ENCODE results near the gene MTHFR. TPM values are rescaled to one million over a fixed set of nuclear protein-coding genes. Genes with fewer than 3 reads are reported as not detected.

Gene MTHFR
- total RNA-seq, 1 donor from 2014 or later: 18.1 TPM

GRCh38 chr1:11789126-11790067 is 16.4 kb downstream of the MTHFR start:
- Mint-ChIP-seq H3K4me1 (ENCODE audit: low read depth) (no peaks in the 10 kb centered on the region), H3K27ac (no peak overlapping the region), H3K36me3 (ENCODE audit: low read depth) (peaks cover 17% of the 10 kb centered on the region), H3K4me3 (no peak overlapping the region), H3K9me3 (no peaks in the 10 kb centered on the region), H3K27me3 (ENCODE audit: insufficient read depth) (no peaks in the 10 kb centered on the region)
- DNase-seq (ENCODE audit: low spot score): no peak
- intact Hi-C loops (cut with micrococcal nuclease): no loop called here

GRCh38 chr1:11788549-11789053 is 17.2 kb downstream of the MTHFR start:
- Mint-ChIP-seq H3K36me3 (ENCODE audit: low read depth) (peaks cover 15% of the 10 kb centered on the region), H3K27ac (no peak overlapping the region), H3K27me3 (ENCODE audit: insufficient read depth) (no peaks in the 10 kb centered on the region), H3K4me1 (ENCODE audit: low read depth) (no peaks in the 10 kb centered on the region), H3K4me3 (no peak overlapping the region), H3K9me3 (no peaks in the 10 kb centered on the region)
- DNase-seq (ENCODE audit: low spot score): no peak
- intact Hi-C loops (cut with micrococcal nuclease): no loop called here

- intact Hi-C loops (cut with micrococcal nuclease): no loop called here
- Mint-ChIP-seq H3K4me1 (ENCODE audit: low read depth) (no peaks in the 10 kb centered on the region), H3K9me3 (no peaks in the 10 kb centered on the region), H3K27ac (no peak overlapping the region), H3K36me3 (ENCODE audit: low read depth) (peaks cover 15% of the 10 kb centered on the region), H3K4me3 (no peak overlapping the region), H3K27me3 (ENCODE audit: insufficient read depth) (no peaks in the 10 kb centered on the region)
- DNase-seq (ENCODE audit: low spot score): no peak
Observed at GRCh38 chr1:11787804-11788436, 17.8 kb downstream of the MTHFR start.

- Mint-ChIP-seq H3K36me3 (ENCODE audit: low read depth) (peaks cover 14% of the 10 kb centered on the region), H3K9me3 (no peaks in the 10 kb centered on the region), H3K4me3 (no peak overlapping the region), H3K27me3 (ENCODE audit: insufficient read depth) (no peaks in the 10 kb centered on the region), H3K27ac (no peak overlapping the region), H3K4me1 (ENCODE audit: low read depth) (no peaks in the 10 kb centered on the region)
- intact Hi-C loops (cut with micrococcal nuclease): no loop called here
- no peak for DNase-seq (ENCODE audit: low spot score)
Observed at GRCh38 chr1:11787251-11787803, 18.4 kb downstream of the MTHFR start.

- H3K9me3 Mint-ChIP-seq: no peaks in the 10 kb centered on the region
- no peak overlapping the region for H3K27ac Mint-ChIP-seq
- H3K36me3 Mint-ChIP-seq (ENCODE audit: low read depth): peaks cover 4% of the 10 kb centered on the region
- H3K4me3 Mint-ChIP-seq: no peak overlapping the region
- no peak for DNase-seq (ENCODE audit: low spot score)
- no peaks in the 10 kb centered on the region for H3K27me3 Mint-ChIP-seq (ENCODE audit: insufficient read depth)
- intact Hi-C loops (cut with micrococcal nuclease): no loop called here
- no peaks in the 10 kb centered on the region for H3K4me1 Mint-ChIP-seq (ENCODE audit: low read depth)
Observed at GRCh38 chr1:11786168-11786567, 19.6 kb downstream of the MTHFR start.

DNA sequence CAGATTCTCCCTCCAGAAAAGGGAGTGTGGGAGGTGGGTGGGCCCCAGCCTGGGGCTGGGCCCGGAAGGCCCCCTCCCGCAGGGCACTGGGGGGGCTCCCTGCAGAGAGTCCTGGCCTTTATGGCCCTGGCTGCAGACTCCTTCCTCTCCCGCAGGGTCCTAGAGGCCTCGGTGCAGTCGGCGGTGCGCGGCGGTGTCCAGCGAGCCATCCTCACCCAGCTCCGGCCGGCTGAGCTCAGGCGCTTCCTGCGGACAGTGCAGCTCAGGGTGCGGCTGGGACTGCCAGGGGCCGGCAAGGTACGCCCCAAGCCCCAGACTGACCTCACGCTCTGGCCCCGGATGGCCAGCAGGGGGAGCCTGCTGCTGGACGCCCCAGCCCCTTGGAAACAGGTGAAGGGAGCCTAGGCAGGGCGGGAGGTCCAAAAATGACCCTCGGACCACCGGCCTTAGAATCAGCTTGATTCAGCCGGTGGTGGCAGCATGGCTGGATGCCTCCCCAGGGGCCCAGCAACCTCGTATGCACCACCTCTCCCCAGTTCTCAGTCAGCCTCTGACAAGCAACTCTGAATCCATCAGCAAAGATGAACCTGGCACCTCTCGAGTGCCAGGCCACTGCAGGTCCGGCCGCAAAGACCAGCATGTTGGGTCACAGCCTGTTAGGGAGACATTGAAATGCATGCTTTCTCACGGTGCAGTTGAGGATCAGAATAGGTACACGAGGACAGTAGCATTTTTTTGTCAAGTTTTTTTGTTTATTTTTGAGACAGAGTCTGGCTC is 20.6 kb downstream of the MTHFR start:
- Mint-ChIP-seq H3K27me3 (ENCODE audit: insufficient read depth) (no peaks in the 10 kb centered on the region), H3K36me3 (ENCODE audit: low read depth) (no peaks in the 10 kb centered on the region), H3K4me1 (ENCODE audit: low read depth) (no peaks in the 10 kb centered on the region), H3K9me3 (no peaks in the 10 kb centered on the region), H3K27ac (no peak overlapping the region), H3K4me3 (no peak overlapping the region)
- intact Hi-C loops (cut with micrococcal nuclease): loop anchor here (1.0 kb wide), 1 partner anchor 20 kb away; the partner anchor contains the start of gene MTHFR
- DNase-seq (ENCODE audit: low spot score): peak; percentile 21

DNA sequence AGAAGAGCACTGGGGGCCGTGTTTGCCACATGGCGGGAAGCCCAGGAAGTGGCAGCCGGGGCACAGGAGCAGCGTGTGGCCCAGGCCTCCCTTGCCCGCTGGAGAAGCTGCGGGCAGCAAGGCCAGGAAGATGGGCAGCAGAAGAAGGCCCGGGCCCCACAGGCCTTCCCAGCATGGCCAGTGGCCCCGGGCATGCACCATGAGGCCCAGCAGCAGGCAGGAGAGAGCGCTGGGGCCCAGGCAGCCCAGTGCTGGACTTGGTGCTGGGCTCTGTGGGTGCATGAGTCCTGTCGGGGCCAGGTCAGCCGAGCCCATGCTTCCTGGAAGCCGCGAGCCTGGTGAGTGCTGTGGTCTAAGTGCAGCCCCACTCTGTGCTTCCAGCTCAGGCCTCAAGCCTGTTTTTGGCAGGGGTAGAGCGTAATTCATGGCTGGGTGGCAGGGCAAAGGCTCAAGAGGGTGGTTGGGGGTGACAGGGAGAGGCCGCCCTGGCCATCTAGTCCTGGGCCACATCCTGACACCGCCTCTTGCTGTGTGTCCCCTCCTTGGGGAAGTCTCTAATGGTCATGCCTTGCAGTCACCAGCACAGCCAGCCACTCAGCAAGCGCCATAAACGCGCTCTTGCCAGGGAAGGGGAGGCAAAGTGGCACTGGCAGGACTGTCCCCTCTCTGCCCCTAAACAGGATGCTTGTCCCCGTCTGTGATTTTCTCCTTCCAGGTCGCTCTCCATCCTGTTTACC is 21.3 kb downstream of the MTHFR start:
- Mint-ChIP-seq H3K36me3 (ENCODE audit: low read depth) (no peaks in the 10 kb centered on the region), H3K9me3 (no peaks in the 10 kb centered on the region), H3K4me1 (ENCODE audit: low read depth) (no peaks in the 10 kb centered on the region), H3K4me3 (no peak overlapping the region), H3K27me3 (ENCODE audit: insufficient read depth) (no peaks in the 10 kb centered on the region), H3K27ac (no peak overlapping the region)
- DNase-seq (ENCODE audit: low spot score): no peak
- intact Hi-C loops (cut with micrococcal nuclease): no loop called here

DNA sequence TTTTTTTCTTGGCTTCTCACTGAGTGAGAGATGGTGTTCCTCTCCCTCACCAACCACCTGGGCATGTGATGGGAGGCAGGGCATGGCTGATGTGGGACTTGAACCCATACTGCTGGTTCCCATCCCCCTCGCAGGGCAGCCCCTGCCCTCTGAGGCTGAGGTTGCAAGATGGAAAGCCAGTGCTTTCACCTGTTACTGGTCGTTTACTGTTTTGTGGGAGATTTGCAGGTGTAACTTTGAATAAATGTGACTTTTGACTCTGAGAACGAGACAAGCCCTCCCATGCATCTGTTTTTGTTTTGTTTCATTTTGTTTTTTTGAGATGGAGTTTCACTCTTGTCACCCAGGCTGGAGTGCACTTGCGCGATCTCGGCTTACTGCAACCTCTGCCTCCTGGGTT is 22.2 kb downstream of the MTHFR start:
- H3K27me3 Mint-ChIP-seq (ENCODE audit: insufficient read depth): no peaks in the 10 kb centered on the region
- intact Hi-C loops (cut with micrococcal nuclease): no loop called here
- no peaks in the 10 kb centered on the region for H3K4me1 Mint-ChIP-seq (ENCODE audit: low read depth)
- no peaks in the 10 kb centered on the region for H3K9me3 Mint-ChIP-seq
- DNase-seq (ENCODE audit: low spot score): no peak
- no peak overlapping the region for H3K4me3 Mint-ChIP-seq
- no peaks in the 10 kb centered on the region for H3K36me3 Mint-ChIP-seq (ENCODE audit: low read depth)
- H3K27ac Mint-ChIP-seq: no peak overlapping the region

DNA sequence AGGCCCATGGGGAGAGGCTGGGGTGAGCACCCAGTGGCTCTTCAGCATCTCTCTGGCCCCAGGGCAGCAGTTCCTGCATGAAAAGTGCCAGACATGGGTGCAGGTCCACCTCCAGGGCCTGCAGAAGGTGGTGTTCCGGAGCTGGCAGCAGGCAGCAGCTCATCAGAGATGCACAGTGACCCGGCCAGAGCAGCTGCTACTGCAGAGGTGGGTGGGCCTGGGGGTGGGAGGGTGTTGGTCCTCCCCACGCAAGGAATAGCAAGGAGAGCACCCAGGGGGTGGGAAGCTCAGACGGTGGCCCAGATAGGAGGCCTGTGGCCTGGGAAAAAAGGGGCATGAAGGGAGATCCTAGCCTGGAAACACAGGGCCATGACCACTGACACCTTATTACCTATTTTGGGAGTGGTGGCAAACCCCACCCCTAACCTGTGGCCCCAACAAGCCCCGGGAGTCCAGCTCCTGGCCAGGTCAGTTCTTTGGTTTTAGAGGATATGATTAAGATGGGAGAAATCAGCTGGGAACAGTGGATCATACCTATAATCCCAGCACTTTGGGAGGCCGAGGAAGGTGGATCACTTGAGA is 23.5 kb downstream of the MTHFR start:
- intact Hi-C loops (cut with micrococcal nuclease): no loop called here
- Mint-ChIP-seq H3K4me3 (no peak overlapping the region), H3K9me3 (no peaks in the 10 kb centered on the region), H3K4me1 (ENCODE audit: low read depth) (no peaks in the 10 kb centered on the region), H3K27ac (no peak overlapping the region), H3K27me3 (ENCODE audit: insufficient read depth) (no peaks in the 10 kb centered on the region), H3K36me3 (ENCODE audit: low read depth) (no peaks in the 10 kb centered on the region)
- DNase-seq (ENCODE audit: low spot score): no peak

GRCh38 chr1:11781297-11781696 is 24.5 kb downstream of the MTHFR start:
- no peak for DNase-seq (ENCODE audit: low spot score)
- Mint-ChIP-seq H3K9me3 (no peaks in the 10 kb centered on the region), H3K4me1 (ENCODE audit: low read depth) (no peaks in the 10 kb centered on the region), H3K27me3 (ENCODE audit: insufficient read depth) (peaks cover 4% of the 10 kb centered on the region), H3K27ac (no peak overlapping the region), H3K4me3 (no peak overlapping the region), H3K36me3 (ENCODE audit: low read depth) (no peaks in the 10 kb centered on the region)
- intact Hi-C loops (cut with micrococcal nuclease): no loop called here

GRCh38 chr1:11780380-11781147 is 25.2 kb downstream of the MTHFR start:
- Mint-ChIP-seq H3K9me3 (no peaks in the 10 kb centered on the region), H3K4me1 (ENCODE audit: low read depth) (no peaks in the 10 kb centered on the region), H3K36me3 (ENCODE audit: low read depth) (no peaks in the 10 kb centered on the region), H3K4me3 (no peak overlapping the region), H3K27me3 (ENCODE audit: insufficient read depth) (peaks cover 4% of the 10 kb centered on the region), H3K27ac (no peak overlapping the region)
- no peak for DNase-seq (ENCODE audit: low spot score)
- intact Hi-C loops (cut with micrococcal nuclease): no loop called here

Measured in activated T-helper 1 cell treated with anti-CD3 and anti-CD28 coated beads, Interleukin-12 subunit alpha, Interleukin-12 subunit beta, Interleukin-2, Interleukin-4 antibody, amounts not matched to agents 30 ng/mL and 10 ng/mL and 1 ng/mL, durations not matched to agents 14 hours and 24 hours and 36 hours (primary cell).